Measurements from ENCODE around the gene NOVA1.

DNA sequence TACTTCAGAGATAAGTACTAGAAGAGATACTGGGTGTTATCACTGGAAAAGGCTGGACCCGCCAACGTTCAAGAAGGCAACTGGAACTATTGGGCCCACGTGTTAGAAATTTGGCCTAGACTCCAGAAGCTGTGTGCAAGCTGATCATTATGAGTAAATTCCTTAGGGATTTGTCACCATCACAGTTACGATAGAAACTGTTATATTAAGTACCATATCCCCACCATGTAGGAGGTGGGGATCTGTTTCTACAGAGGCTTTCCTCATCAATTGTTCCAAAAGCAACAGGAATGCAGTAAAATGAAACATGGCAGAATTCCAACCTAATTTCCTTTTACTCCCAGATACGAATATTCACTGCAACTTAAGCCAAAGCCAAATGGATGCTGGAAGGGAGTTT, 170.7 kb downstream of the NOVA1 start:
- TF ChIP-seq POLR2AphosphoS5 (IDR thresholded peaks at IDR 0.05; ENCODE audit: low read depth, low read length) (no peak), JUND (IDR thresholded peaks at IDR 0.05) (no peak), POLR2A (IDR thresholded peaks at IDR 0.05; ENCODE audit: borderline replicate concordance, extremely low read depth, insufficient read depth, insufficient read length) (no peak), CBX3 (IDR thresholded peaks at IDR 0.05; ENCODE audit: low read depth) (no peak), ZFX (IDR thresholded peaks at IDR 0.05) (no peak), ZBTB33 (IDR thresholded peaks at IDR 0.05; ENCODE audit: extremely low read depth, insufficient replicate concordance, low read length) (no peak), RAD21 (IDR thresholded peaks at IDR 0.05; ENCODE audit: low read depth) (no peak), ZNF274 (IDR thresholded peaks at IDR 0.05; ENCODE audit: low read depth, low read length) (no peak)
- TF ChIP-seq, protein P1, sequence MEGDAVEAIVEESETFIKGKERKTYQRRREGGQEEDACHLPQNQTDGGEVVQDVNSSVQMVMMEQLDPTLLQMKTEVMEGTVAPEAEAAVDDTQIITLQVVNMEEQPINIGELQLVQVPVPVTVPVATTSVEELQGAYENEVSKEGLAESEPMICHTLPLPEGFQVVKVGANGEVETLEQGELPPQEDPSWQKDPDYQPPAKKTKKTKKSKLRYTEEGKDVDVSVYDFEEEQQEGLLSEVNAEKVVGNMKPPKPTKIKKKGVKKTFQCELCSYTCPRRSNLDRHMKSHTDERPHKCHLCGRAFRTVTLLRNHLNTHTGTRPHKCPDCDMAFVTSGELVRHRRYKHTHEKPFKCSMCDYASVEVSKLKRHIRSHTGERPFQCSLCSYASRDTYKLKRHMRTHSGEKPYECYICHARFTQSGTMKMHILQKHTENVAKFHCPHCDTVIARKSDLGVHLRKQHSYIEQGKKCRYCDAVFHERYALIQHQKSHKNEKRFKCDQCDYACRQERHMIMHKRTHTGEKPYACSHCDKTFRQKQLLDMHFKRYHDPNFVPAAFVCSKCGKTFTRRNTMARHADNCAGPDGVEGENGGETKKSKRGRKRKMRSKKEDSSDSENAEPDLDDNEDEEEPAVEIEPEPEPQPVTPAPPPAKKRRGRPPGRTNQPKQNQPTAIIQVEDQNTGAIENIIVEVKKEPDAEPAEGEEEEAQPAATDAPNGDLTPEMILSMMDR (IDR thresholded peaks at IDR 0.05 in 2 of 3, conservative IDR thresholded peaks at IDR 0.05 in 1 of 3; ENCODE audit: borderline replicate concordance in 1 of 3, insufficient read depth in 1 of 3, low read depth in 2 of 3, low read length in 2 of 3), result no peak

Data from HCT116 (cell line).